A549 (cell line): ENCODE results near the gene HSD11B2. TPM values are rescaled to one million over a fixed set of nuclear protein-coding genes. Genes with fewer than 3 reads are reported as not detected.

Experiments used
- ATAC-seq, 2 experiments: fragments of 200-7000 bp in 1 of 2; fragments of >200 bp in 1 of 2; cut with Nextera tagmentation in 1 of 2; cut with Tn5 transposase in 1 of 2; 3 replicates each; pipeline versions ENCODE4 v1.8.0 to v1.9.1; 2018 to 2020; ENCODE audit warnings: mild to moderate bottlenecking in 1 of 2, moderate library complexity in 1 of 2
- CTCF ChIA-PET: fragments of 300-600 bp; sonication (Branson Sonifier 250); formaldehyde crosslinking; extraction: SDS; loops from one replicate; lab custom pipeline; 2021; ENCODE audit warnings: antibody characterized with exemption, inconsistent platforms; lab: Yijun Ruan, JAX
- POLR2A ChIA-PET: fragments of 350-600 bp; formaldehyde crosslinking; extraction: SDS; loops from one replicate; lab custom pipeline; 2021; ENCODE audit warnings: antibody characterized with exemption, inconsistent platforms; lab: Yijun Ruan, JAX
- DNase-seq, 2 experiments: peaks; one replicate each; pipeline versions ENCODE4 v3.0.0 to v3.0.0-alpha.2; 2011 to 2016; ENCODE audit warnings: low read depth in 1 of 2, low spot score in 1 of 2
- FAIRE-seq: peaks from 2 replicates; lab custom pipeline; 2011; peaks lifted over from hg19 to GRCh38; lab: Jason Lieb, UNC
- H3K27ac ChIP-seq, 2 experiments: fragments of >200 bp; sonication (Bioruptor Twin); formaldehyde crosslinking; 3 replicates each; pipeline ENCODE4 v1.5.1; 2016 to 2017
- H3K4me1 ChIP-seq: fragments of >200 bp; sonication (Bioruptor Twin); formaldehyde crosslinking; 3 replicates; pipeline ENCODE4 v1.6.1; 2016
- H3K4me2 ChIP-seq: fragments of >200 bp; sonication (Bioruptor Twin); formaldehyde crosslinking; 3 replicates; pipeline ENCODE4 v1.6.1; 2016
- H3K4me3 ChIP-seq: fragments of >200 bp; sonication (Bioruptor Twin); formaldehyde crosslinking; 3 replicates; pipeline ENCODE4 v1.5.1; 2016
- H3K9me3 ChIP-seq: fragments of >200 bp; sonication (Bioruptor Twin); formaldehyde crosslinking; 3 replicates; pipeline ENCODE4 v1.6.1; 2016
- CHD2 ChIP-seq: fragments of 150-350 bp; IDR thresholded peaks from 2 replicates; pipeline ENCODE4 v1.6.1; 2014; ENCODE audit warnings: low read length; ENCODE audit not compliant: partially characterized antibody
- EHMT2 ChIP-seq: fragments of 200-600 bp; sonication (generic); IDR thresholded peaks from 2 replicates; pipeline ENCODE4 v1.6.1; 2016; ENCODE audit warnings: antibody characterized with exemption, low read depth, mild to moderate bottlenecking, moderate library complexity
- EP300 ChIP-seq, 2 experiments: fragments of >200 bp; sonication (Bioruptor Twin); formaldehyde crosslinking; IDR thresholded peaks; 2 replicates in 1 of 2; 3 replicates in 1 of 2; pipeline ENCODE4 v1.6.1; 2016 to 2017
- FOXS1 ChIP-seq: fragments of 250-450 bp; sonication (Bioruptor Pico); IDR thresholded peaks from 2 replicates; pipeline ENCODE4 v1.5.0; 2020; ENCODE audit warnings: mild to moderate bottlenecking, moderate library complexity
- HOXB13 ChIP-seq: fragments of 250-450 bp; sonication (Bioruptor Pico); IDR thresholded peaks from 2 replicates; pipeline ENCODE4 v1.5.0; 2020; ENCODE audit warnings: low read depth, mild to moderate bottlenecking, moderate library complexity
- MAZ ChIP-seq: fragments of 150-350 bp; IDR thresholded peaks from 2 replicates; pipeline ENCODE4 v1.6.1; 2014; ENCODE audit warnings: antibody characterized with exemption, low read depth, low read length, borderline replicate concordance
- MYC ChIP-seq: IDR thresholded peaks from 2 replicates; pipeline ENCODE4 v1.6.1; 2012; ENCODE audit warnings: mild to moderate bottlenecking, inconsistent platforms, low read length, improper control_type of control experiment, borderline replicate concordance
- NPAS2 ChIP-seq: fragments of 250-450 bp; sonication (Bioruptor Pico); IDR thresholded peaks from 2 replicates; pipeline ENCODE4 v1.8.0; 2022; ENCODE audit warnings: mild to moderate bottlenecking, moderate library complexity, borderline replicate concordance
- PHF8 ChIP-seq: fragments of 200-600 bp; sonication (generic); IDR thresholded peaks from 2 replicates; pipeline ENCODE4 v1.6.1; 2016; ENCODE audit warnings: low read depth, mild to moderate bottlenecking, antibody characterized with exemption, moderate library complexity, borderline replicate concordance
- RAD21 ChIP-seq, 2 experiments: fragments of >200 bp in 1 of 2; sonication (Bioruptor Twin) in 1 of 2; formaldehyde crosslinking in 1 of 2; IDR thresholded peaks in 1 of 2; conservative IDR thresholded peaks in 1 of 2; 2 replicates in 1 of 2; 3 replicates in 1 of 2; pipeline ENCODE4 v1.6.1; 2012 to 2018; ENCODE audit warnings: inconsistent platforms in 1 of 2
- REST ChIP-seq: fragments of 200-600 bp; sonication (generic); IDR thresholded peaks from 2 replicates; pipeline ENCODE4 v1.6.1; 2016; ENCODE audit warnings: antibody characterized with exemption, mild to moderate bottlenecking, moderate library complexity
- RNF2 ChIP-seq: fragments of 200-600 bp; sonication (generic); IDR thresholded peaks from 2 replicates; pipeline ENCODE4 v1.6.1; 2016; ENCODE audit warnings: low read depth, mild to moderate bottlenecking, antibody characterized with exemption, moderate library complexity, borderline replicate concordance
- SMC3 ChIP-seq: fragments of >200 bp; sonication (Bioruptor Twin); formaldehyde crosslinking; IDR thresholded peaks from 3 replicates; pipeline ENCODE4 v1.6.1; 2018; ENCODE audit warnings: inconsistent platforms
- TP53 ChIP-seq: fragments of 250-450 bp; sonication (Bioruptor Pico); IDR thresholded peaks from 2 replicates; pipeline ENCODE4 v1.5.0; 2021; ENCODE audit warnings: mild to moderate bottlenecking, moderate library complexity
- USF2 ChIP-seq: fragments of 450-650 bp; IDR thresholded peaks from 2 replicates; pipeline ENCODE4 v1.6.1; 2014; ENCODE audit warnings: antibody characterized with exemption
- WGBS: methylation state at CpG from one replicate; pipeline ENCODE4 v1.1.6; 2017; ENCODE audit errors: missing lambda C conversion rate; 5-methylcytosine and 5-hydroxymethylcytosine counted together
- polyA plus RNA-seq, 4 experiments: library from polyadenylated mRNA; depleted of rRNA in 3 of 4; stranded (reverse); fragments of >200 nt; fragmentation: RNase III in 1 of 4; extraction: RNeasy Plus Mini Kit Qiagen cat#74134 plus additional on column Dnase treatment in 1 of 4; gene quantifications; 2 replicates in 3 of 4; 3 replicates in 1 of 4; pipeline ENCODE4 v1.2.3, GENCODE V29; 2011 to 2017

The HSD11B2 gene
- polyA plus RNA-seq, 2 of the 4 experiments (the other 2 are of a cell fraction): 0.53 to 1.6 TPM

GRCh38 chr16:67393788-67394154 lies 37.1 kb upstream of the HSD11B2 start:
- peak overlapping the region; percentile 41 for H3K4me3 ChIP-seq
- FAIRE-seq (no peak), DNase-seq (no peak), ATAC-seq (0 out of 6 replicates have a peak, but pooled peaks of 1 of the 2 experiments have one; percentile 1)
- ChIA-PET POLR2A (no interaction called here), CTCF (interaction anchor here (0.8 to 3.1 kb wide), 14 partner anchors 10 to 148 kb away, joined by 3 to 20 read pairs (median 4); partner anchors contain the start of genes KCTD19 and LRRC36)
- no peaks in the 10 kb centered on the region for H3K9me3 ChIP-seq
- WGBS: 83% methylated on average over 16 of the region's 20 CpGs
- TF ChIP-seq TP53 (no peak), NPAS2 (CRISPR knock-in tag) (no peak), FOXS1 (CRISPR knock-in tag) (no peak)
- peak overlapping the region; percentile 46 to 75; a peak in 5 of 6 replicates for H3K27ac ChIP-seq
- peak overlapping the region; percentile 92 for H3K4me2 ChIP-seq
- H3K4me1 ChIP-seq: peaks cover 15% of the 10 kb centered on the region

DNA sequence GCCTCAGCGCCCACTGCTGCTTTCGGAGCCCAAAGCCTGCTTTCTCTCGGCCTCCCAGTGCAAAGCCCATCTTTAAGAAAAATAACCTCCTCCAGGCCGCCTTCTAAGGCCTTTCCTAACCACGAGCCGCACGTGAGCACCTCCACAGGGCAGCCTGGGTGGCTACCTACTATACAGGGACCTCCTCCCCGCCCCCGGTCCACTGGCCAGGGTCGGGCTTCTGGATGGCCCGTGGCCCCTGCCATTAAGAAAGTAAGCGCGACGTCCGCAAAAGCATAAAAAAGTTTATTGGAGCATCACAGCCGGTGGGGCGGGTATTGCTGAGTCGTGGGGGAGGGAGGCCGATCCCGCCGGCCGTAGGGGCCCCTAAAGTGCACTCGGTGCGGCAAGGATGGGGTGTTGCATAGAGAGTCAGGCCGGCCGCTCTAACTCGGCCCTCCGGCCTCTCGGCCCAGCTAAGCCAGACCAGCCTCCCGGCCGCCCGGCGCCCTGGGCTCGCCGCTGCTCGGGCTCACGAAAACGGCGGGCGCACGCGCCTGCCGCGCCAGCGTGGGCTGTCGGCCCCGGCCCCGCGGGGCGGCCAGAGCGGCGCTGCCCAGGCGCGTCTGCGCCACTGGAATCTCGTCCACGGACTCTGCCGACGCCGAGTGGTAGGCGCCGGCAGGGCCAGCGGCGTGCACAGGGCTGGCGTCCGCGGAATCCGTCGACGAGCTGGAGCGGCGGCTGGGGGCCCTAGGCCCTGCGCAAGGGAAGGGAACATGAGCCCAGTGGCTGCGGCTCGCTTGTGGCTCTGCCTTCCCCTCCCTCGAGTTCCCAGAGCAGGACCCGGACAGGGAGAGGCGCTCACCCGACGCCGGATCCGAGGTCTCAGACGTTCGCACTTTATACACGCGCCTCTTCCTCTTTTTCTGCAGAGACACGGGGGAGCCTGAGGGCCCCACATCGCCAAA lies 36.5 kb upstream of the HSD11B2 start:
- Histone ChIP-seq H3K4me1 (peaks cover 15% of the 10 kb centered on the region), H3K4me2 (peak overlapping the region; percentile 92; the same call in 2 of the 3 replicates), H3K4me3 (no peak overlapping the region), H3K9me3 (no peaks in the 10 kb centered on the region), H3K27ac (peak overlapping the region in 1 of 2 experiments; percentile 75; a peak in 3 of 6 replicates)
- ChIA-PET CTCF (interaction anchor here (0.8 to 3.1 kb wide), 11 partner anchors 11 to 134 kb away, joined by 3 to 20 read pairs (median 4); partner anchors contain the start of genes KCTD19 and LRRC36), POLR2A (no interaction called here)
- ATAC-seq (no peak), FAIRE-seq (no peak), DNase-seq (no peak)
- 93% methylated on average over 68 of the region's 88 CpGs for WGBS
- no peak for TF ChIP-seq RAD21 (conservative IDR thresholded peaks at IDR 0.05 in 1 of 2, IDR thresholded peaks at IDR 0.05 in 1 of 2)
- TF ChIP-seq MAZ: no peak
- TF ChIP-seq MYC: no peak
- no peak for TF ChIP-seq FOXS1 (CRISPR knock-in tag)
- no peak for TF ChIP-seq CHD2
- TF ChIP-seq SMC3: no peak

DNA sequence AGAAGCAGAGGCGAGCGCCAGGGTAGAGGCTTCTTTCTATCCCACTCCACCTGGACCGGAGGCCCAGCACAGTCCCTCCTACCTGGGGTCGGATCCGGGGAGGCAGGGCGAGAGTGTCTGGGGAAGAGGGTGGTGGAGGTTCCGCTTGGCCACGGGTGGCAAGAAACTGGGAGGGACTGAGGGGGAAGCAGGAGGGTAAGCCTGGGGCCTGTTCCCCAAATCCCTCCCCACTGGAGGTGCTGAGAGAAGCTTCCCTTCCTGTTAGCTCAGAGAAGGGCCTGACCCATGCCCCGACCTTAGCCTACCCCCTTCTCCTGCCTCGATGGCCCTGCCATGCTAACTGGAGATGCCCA lies 35.8 kb upstream of the HSD11B2 start:
- Histone ChIP-seq H3K4me2 (no peak overlapping the region), H3K9me3 (no peaks in the 10 kb centered on the region), H3K4me3 (no peak overlapping the region), H3K4me1 (peaks cover 15% of the 10 kb centered on the region), H3K27ac (peak overlapping the region in 1 of 2 experiments; percentile 68; a peak in 2 of 6 replicates)
- DNase-seq: no peak
- POLR2A ChIA-PET: interaction anchor here (0.8 kb wide), 1 partner anchor 68 kb away, joined by 3 read pairs; the partner anchor contains the start of genes KCTD19 and LRRC36
- WGBS: 81% methylated on average over 10 of the region's 10 CpGs
- TF ChIP-seq RNF2 (no peak), PHF8 (no peak), HOXB13 (CRISPR knock-in tag) (no peak), EHMT2 (no peak), SMC3 (no peak), USF2 (no peak), FOXS1 (CRISPR knock-in tag) (no peak), EP300 (IDR thresholded peaks at IDR 0.05) (no peak), REST (no peak)
- FAIRE-seq: no peak
- CTCF ChIA-PET: interaction anchor here (1.3 to 2.6 kb wide), 4 partner anchors 21 to 135 kb away, joined by 3 to 10 read pairs (median 6); partner anchors contain the start of genes KCTD19 and LRRC36
- no peak for ATAC-seq
